HG02571 (cell line): ENCODE data around the gene SPATA25.

Experiments
- ATAC-seq: cut with Tn5 transposase; IDR thresholded peaks from one replicate; pipeline ENCODE4 v1.9.1; 2021; ENCODE audit warnings: mild to moderate bottlenecking, moderate library complexity; ENCODE audit not compliant: unreplicated experiment

Gene SPATA25

GRCh38 chr20:45841407-45842129 lies 45.9 kb downstream of the SPATA25 start:
- ATAC-seq: no peak

- ATAC-seq: no peak
Measured at GRCh38 chr20:45840700-45841198, 46.7 kb downstream of the SPATA25 start.

- no peak for ATAC-seq
Measured at GRCh38 chr20:45836841-45837240, 50.6 kb downstream of the SPATA25 start.
